AG09319 (cell line): ENCODE measurements around the gene CUEDC1.
A peak's percentile ranks its signal among the peaks of the same experiment; 100 is the strongest.

Experiments used
- DNase-seq: peaks from one replicate; pipeline ENCODE4 v3.0.0-alpha.2; 2010; ENCODE audit warnings: low read depth; ENCODE audit errors: extremely low read depth
- TF ChIP-seq, protein P1 (sequence below): IDR thresholded peaks from 2 replicates; pipeline ENCODE4 v1.5.1; 2011; ENCODE audit warnings: low read depth, mild to moderate bottlenecking, inconsistent platforms, low read length, moderate library complexity

CUEDC1 gene

DNA sequence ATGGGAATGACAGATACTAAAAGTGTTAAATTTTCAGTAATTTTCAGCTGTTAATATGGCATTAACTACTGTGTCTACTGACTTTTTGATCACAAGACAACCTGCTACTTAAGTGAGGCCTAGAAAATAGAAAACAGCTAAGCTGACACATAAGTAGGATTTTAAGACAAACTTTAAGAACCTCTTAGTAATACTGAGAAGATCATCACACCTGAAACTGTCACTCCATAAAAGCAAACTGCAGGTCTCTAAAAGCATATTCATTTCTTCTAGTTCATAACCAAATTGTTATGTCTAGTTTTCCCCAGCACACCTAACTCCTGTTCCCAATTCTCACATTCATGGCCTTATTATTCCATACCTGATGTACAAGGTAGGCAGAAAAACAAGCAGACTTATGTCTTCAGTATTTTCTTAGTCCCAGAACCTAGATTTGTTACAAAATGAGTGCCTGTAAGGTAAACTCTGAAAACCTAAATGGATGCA, 43.8 kb upstream of the CUEDC1 start:
- TF ChIP-seq, protein P1, sequence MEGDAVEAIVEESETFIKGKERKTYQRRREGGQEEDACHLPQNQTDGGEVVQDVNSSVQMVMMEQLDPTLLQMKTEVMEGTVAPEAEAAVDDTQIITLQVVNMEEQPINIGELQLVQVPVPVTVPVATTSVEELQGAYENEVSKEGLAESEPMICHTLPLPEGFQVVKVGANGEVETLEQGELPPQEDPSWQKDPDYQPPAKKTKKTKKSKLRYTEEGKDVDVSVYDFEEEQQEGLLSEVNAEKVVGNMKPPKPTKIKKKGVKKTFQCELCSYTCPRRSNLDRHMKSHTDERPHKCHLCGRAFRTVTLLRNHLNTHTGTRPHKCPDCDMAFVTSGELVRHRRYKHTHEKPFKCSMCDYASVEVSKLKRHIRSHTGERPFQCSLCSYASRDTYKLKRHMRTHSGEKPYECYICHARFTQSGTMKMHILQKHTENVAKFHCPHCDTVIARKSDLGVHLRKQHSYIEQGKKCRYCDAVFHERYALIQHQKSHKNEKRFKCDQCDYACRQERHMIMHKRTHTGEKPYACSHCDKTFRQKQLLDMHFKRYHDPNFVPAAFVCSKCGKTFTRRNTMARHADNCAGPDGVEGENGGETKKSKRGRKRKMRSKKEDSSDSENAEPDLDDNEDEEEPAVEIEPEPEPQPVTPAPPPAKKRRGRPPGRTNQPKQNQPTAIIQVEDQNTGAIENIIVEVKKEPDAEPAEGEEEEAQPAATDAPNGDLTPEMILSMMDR = no peak
- no peak for DNase-seq

DNA sequence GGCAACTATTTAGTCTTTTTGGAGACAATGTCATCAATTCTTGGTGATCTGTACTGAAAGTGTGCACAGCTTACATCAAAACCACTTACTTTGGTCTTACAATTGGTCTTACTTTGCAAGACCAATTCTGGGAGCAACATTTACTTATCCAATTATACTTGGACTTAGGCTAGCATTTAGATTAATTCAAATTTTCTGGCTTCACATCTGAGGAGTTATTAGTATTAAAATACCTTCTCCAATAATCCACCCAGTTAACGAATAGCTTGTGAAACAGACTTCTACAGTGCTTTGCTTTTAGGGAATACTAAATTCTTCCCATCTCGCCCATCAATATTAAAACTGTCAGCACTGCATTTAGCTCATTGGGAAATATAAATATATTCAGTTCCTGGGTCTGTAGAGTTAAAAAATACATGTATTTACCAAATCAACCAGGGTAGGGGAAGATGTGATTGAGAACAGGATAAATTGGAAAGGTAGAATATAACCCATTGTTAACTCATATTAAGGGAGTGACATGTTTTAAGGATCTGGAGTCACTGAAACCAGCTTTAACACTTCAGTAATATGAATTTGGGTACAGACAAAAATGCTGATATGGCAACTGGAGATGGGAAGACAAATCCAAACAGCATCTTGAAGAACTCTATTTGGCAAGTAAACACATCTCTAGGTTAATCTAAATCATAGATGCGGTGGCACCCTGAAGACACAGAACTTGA, 42.0 kb upstream of the CUEDC1 start:
- TF ChIP-seq, protein P1 = no peak
- DNase-seq = no peak

DNA sequence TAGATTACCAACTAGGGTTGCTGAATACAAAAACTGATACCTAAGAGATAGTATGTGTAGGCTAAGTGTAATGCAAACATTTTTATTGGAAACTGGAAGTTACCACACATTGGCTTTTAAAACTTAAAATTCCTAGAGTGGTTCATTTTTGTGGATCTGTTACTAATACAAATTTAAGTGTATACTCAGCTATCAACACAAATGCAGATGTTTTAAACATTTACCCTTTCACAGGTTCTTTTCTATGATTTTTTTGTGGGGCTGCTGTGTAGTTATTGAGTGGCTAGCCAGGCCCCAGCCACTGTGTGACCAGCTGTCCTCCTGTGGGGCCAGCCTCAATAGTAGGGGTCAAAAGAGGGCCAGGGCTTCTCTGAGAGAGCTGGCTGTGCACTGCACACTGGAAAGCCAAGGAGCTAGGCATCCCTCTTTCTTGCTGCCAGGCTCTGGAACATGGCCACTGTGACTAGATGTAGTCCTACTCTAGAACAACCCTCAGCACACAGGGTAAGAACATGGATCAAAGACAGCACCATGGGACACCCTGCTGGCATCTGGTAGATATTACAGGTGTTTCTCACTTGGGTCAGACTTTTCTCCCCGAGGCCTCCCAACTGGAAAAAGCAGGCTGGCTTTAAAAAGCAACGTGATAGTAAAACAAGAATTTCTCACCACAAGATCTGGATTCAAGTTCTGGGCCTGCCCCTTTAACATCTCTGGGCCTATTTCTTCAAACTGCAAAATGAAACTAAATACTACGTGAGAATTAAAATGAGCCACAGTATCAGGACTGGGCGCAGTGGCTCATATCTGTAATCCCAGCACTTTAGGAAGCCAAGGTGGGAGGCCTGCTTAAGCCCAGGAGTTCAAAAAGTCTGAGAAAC, 40.1 kb upstream of the CUEDC1 start:
- TF ChIP-seq, protein P1 = peak; percentile 66
- no peak for DNase-seq

DNA sequence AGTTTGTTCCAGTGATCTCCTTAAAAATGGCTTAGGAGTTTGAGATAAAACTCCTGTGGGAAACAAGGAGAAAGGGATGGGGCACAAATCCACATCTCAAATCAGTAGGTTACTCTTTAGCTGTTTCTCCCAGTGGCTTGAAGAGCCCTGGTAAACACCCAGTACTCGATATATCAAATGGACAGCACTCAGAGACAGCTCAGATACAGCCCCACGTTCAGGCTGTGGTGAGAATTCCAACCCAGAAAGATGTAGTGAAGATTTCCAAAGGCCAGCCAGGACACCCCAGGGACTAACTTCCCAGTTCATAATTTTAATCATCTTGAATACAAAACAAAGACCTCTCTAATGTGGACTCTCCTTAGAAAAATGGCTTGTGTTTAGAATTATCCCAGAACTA, 39.2 kb upstream of the CUEDC1 start:
- DNase-seq = no peak
- TF ChIP-seq, protein P1 = no peak

DNA sequence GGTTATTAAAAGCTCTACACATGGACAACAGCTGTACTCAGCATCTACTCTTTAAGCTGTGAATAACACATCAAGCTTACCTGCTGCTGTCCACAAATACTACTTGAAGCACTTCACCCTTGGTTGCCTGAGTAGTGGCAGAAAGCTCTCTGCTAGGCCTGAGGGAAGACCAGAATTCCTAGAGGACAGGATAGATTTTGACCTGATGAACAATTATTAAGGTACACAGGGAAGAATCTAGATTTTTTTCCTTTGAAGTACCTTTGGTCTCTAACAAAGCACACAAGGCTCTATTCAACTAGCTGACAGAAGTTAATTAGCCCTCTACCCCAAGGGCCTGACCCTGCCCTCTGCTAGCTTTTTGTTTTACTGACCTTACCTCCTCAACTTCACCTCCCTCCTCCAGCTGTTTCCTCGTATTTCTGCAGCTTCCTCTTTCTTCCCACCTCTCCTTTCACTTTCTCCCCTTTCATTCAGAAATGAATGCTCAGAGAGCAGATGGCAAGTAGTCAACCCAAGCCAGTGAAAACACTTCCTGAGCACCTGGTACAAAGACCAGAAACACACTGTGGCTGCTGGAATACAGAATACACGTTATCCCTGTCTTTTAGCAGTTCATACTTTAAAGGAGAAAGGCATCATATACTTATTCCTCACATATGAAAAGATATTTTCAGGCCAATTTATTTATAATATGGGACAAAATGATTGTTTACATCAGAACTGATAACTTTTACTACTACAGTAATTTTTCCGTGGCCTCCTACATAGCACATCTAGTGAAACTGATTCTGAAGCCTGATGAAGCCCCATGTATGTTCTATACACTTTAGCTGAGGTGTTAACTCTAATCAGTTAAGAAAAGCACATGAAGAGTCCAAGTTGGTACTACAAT, 38.5 kb upstream of the CUEDC1 start:
- TF ChIP-seq, protein P1 = no peak
- DNase-seq = no peak

DNA sequence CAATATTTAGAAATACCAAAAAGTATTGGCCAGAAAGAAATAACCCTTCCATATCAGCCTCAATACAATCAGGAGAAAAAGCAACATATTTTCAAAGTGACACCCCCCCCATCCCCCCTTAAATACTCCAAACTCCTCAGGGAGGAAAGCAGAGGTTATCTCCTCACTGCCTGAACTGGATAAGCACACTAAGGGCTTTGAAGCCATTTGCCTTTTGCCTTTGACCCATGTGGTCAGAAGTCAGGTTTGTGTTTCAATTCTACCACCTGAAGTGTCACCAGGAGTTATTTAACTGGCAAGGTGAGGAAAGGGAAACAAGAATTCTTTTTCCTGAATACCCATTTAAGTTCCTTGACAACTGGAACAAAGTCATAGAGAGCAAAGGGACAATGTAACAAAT, 36.3 kb upstream of the CUEDC1 start:
- TF ChIP-seq, protein P1 = no peak
- DNase-seq = no peak
